Prostate gland (tissue), 2 donors: ENCODE data around the gene GULP1.

Experiments
- CTCF ChIP-seq, 4 experiments: fragments of 200-600 bp in 2 of 4; fragments of 450-650 bp in 2 of 4; sonication (generic) in 2 of 4; IDR thresholded peaks; 1 replicate in 3 of 4; 2 replicates in 1 of 4; pipeline ENCODE4 v1.5.1; 2016 to 2019; ENCODE audit warnings: antibody characterized with exemption in 4 of 4, mild to moderate bottlenecking in 2 of 4, moderate library complexity in 2 of 4
- POLR2A ChIP-seq: fragments of 450-650 bp; IDR thresholded peaks from one replicate; pipeline ENCODE4 v1.6.1; 2016; ENCODE audit warnings: antibody characterized with exemption, mild to moderate bottlenecking
- POLR2AphosphoS5 ChIP-seq: sonication (generic); formaldehyde crosslinking; IDR thresholded peaks from one replicate; pipeline ENCODE4 v1.6.1; 2017; ENCODE audit warnings: antibody characterized with exemption

GRCh38 chr2:188309364-188309763 lies 17.7 kb downstream of the GULP1 start:
- TF ChIP-seq POLR2AphosphoS5 (no peak), CTCF (IDR thresholded peaks at IDR 0.05) (no peak), POLR2A (no peak)
